ENCODE data around the gene PELI2.

Gene PELI2

GRCh38 chr14:56333359-56334292 is 215.4 kb downstream of the PELI2 start:
- in situ Hi-C loops (cut with HindIII; ENCODE audit: low sequenced_read_pairs) = no loop called here

DNA sequence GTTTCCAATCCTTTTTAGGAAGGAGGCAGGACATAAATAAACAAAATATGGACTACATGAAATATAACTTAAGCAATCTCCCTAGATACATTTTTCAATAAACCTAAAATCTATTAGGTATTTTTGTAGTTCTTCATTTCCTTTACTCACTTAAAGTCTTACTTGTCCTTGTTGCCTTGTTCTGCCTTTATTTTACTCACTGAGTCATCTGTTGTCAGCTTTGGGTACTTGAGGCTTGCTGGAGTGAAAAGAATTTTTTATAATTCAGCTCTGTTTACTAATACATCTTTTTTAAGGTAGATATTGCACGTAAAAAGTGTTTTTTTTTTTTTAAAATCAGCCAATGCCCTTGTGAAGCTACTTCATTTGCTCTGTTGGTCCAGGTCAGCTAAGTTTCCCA is 216.2 kb downstream of the PELI2 start:
- in situ Hi-C loops (cut with HindIII; ENCODE audit: low sequenced_read_pairs) = no loop called here

- in situ Hi-C loops (cut with HindIII; ENCODE audit: low sequenced_read_pairs) = no loop called here
These were observed 220.5 kb downstream of the PELI2 start for GRCh38 chr14:56338674-56339073.

DNA sequence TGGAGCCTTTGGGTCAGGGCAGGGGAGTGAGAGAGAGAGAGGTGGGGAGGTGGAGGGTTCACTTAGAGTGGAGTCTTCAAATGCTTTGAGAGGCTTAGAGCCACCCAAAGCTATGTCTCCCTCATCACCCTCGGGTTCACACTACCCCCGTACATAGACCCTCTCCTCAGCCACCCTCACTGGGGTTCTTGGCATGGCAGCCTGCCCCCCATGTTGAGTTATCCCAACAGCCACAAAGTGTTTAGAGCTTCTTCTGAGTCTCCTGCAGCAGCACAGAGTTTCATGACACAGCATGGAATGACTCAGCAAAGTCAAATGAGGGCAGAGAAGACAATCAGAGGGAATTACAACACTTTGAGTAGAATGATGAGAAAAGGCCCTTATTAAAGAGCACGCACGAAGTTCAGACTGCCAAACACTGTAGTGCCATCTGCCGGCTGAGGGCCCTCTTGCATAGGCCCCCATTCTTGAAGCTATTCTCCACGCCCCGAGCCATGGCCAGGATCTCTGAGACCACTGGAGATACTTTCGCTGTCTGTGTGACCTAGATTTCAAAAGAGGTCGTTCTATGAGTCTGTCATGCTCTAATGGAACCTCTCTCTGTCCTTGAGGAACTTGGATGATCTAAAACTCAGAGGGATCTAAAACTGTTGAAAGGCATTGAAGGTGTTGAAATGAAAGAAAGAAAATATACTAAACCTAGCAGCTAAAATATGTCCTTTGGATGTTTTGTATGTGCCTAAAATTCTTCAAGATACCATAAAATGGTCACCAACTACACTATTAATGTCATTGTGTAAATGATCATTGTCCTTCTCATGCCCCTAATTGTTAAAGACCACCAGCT is 221.9 kb downstream of the PELI2 start:
- in situ Hi-C loops (cut with HindIII; ENCODE audit: low sequenced_read_pairs) = no loop called here

- in situ Hi-C loops (cut with HindIII; ENCODE audit: low sequenced_read_pairs) = no loop called here
These were observed 222.7 kb downstream of the PELI2 start for GRCh38 chr14:56340932-56341331.

DNA sequence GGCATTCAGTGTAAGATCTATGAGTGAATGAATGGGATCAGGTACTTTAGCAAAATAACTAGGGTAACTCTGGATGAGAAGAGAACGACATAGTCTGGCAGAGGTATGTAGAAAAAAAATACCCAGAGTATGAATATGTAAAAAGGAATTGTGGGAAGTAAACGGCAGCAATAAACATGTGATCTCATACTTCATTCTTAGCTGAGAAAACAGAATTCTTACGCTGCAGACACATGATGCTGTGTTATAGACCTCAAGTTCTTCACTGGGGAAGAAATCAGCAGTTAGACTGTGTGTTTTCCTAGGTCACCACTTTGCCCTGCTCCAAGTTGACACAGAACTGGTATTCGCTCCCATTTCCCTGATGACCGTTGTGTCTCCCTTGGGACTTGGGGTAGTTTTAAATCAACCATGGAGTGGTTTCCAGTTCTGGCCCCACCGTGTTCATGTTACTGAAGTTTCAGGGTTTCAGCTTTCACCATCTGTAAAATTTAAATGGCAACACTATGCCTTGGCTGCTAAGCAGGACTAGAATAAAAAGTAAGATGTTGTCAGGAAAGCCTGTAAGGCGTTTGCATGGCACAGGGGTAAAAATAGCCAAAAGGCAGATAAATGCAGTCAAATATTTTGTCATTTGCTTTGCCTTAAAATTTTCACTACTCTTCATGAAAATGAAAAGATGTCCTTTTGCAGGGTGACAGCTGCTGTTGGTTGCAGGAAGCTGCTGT is 223.7 kb downstream of the PELI2 start:
- in situ Hi-C loops (cut with HindIII; ENCODE audit: low sequenced_read_pairs) = no loop called here

GRCh38 chr14:56342494-56342942 is 224.3 kb downstream of the PELI2 start:
- in situ Hi-C loops (cut with HindIII; ENCODE audit: low sequenced_read_pairs) = no loop called here

DNA sequence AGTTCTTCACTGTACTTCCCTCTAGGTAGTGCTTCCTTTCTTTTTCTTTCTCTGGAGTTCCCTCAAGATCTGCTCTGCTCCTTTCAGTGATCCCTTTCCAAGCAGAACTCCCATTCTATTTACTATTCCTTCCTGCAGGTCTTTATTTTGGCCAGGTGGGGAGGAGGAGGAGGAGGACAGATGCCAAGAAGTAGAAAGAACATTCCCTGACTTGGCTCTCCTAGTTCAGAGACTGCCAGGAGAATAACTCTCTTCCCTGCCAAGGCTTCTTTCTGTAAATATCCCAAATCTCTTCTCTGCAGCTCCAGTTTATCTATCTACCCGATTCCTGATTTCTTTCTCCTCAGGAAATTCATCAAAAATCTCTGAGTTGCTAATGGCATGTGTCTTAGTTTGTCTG is 231.7 kb downstream of the PELI2 start:
- in situ Hi-C loops (cut with HindIII; ENCODE audit: low sequenced_read_pairs) = no loop called here
